RPMI8226 (cell line): ENCODE measurements around the gene ZNF644.
A peak's percentile ranks its signal among the peaks of the same experiment; 100 is the strongest.

Source experiments
- DNase-seq: peaks from one replicate; pipeline ENCODE4 v3.0.0-alpha.2; 2015

ZNF644 gene

DNA sequence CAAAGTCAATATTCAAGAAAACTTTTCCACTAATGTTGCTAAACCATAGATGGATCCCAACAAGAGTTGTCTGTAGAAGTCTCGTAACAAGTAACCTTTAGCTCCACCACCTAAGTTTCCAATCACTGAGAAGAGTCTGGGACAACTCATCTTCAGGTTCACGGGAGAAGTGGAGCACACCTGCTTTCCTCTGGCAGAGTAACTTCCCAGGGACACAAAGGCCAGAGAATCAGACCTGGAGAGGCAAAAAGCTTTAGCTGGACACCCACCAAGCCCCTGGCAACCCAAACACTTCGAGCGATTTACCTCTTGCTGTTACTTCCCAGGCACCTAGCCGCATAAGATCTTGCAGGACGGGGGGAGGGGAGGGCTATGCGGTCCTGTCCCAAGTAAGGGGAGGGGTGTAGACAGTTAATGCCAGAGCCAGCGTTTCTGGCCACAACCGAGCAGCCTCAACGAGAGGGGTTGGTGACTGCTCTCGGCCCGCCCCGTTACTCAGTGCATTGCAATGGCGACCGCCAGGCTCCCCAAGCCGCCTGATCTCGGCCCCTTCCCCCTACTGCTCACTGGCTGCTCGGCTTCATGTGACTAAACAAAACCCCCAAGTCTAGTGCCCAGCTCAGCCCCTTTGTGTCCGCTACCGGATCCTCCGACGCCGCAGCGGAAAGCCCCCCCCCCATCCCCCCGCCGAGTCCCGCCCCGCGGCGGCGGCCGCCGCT lies 709 bp downstream of the ZNF644 start:
- DNase-seq, result peak; percentile 77

GRCh38 chr1:91020486-91020885 lies 1.3 kb downstream of the ZNF644 start:
- DNase-seq, result no peak

- peak; percentile 16 for DNase-seq
Observed at GRCh38 chr1:91018006-91018405, 3.8 kb downstream of the ZNF644 start.

DNA sequence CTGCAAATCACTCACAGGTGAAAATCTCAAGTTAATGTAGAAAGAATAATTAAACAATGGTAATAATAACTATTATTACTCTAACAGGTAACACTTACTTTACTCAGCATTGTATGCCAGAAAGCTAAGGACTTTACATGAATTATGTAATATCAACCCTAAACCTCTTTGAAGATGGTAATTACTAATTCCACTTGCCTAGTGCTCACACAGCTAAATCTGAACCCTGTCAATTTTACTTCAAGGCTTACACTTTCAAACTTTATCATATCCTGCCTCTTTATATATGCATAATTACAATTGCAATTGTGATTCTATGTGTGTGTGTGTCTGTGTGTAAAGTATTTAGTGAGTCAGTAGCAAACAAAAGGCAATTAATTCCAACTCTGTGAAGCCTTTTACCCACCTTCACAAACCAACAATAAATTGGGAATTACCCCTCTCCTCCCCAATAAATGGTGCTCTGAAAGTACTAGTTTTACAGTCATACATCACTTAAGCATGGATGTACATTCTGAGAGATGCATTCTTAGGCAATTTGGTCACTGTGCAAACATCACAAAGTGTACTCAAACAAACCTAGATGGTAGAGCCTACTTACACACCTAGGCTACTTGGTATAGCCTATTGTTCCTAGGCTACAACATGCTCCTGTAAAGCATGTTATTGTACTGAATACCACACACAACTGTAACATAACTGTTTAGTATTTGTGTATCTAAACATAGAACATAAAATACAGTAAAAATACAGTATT lies 5.9 kb downstream of the ZNF644 start:
- DNase-seq, result no peak

GRCh38 chr1:91015358-91015780 lies 6.5 kb downstream of the ZNF644 start:
- DNase-seq, result no peak

GRCh38 chr1:91014475-91014874 lies 7.4 kb downstream of the ZNF644 start:
- no peak for DNase-seq

DNA sequence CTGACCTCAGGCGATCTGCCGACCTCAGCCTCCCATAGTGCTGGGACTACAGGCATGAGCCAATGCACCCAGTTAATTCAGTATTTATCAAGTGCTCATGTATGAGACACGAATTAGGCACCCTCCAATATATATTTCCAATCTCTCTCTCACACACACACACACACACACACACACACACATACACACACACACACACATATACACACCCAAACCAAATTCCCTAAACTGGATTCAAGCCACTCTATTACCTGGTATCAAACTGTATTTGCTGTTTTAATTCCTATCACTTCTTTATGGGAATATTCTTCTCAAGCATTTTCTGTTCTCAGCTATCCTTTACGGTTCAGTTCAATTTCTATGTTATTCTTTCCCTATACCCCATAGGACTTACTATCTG lies 8.5 kb downstream of the ZNF644 start:
- no peak for DNase-seq

- DNase-seq, result no peak
Observed at GRCh38 chr1:91012196-91012595, 9.6 kb downstream of the ZNF644 start.

DNA sequence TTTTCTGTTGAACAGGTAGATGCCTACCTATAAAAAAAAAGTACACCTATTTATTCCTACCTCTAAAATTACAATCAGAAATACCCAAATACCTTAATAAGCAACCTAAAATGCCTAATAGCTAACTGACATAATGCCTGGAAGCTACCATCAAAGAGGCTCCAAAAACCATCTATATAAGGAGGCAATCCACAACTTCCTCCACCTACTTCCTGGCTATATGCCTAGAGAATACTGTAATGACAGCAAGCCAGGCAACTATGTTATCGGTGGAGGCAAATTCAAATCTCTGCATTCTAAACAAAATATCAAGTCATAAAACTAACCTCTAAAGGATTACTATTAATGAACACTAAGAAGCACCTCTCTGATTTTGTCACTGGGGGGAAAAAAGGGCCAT lies 10.1 kb downstream of the ZNF644 start:
- DNase-seq, result no peak

DNA sequence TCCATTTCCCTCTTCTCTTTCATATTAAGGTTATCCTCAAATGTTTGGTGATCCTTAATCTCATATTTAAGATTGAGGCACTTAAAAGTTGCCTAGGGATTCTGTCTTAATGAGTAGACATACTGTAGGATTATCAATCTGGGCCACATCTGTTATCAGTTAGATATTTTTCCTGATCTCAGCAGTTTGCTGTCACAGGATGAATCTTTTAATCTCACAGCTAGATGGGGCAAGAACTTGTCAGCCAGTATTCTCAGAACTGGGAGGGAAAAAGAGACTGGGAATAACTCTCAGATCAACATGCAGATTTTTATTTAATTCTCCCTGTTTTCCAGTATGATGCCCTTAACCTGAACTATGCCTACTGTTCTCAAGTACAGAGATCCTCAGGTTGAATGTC lies 14.0 kb downstream of the ZNF644 start:
- DNase-seq, result no peak

DNA sequence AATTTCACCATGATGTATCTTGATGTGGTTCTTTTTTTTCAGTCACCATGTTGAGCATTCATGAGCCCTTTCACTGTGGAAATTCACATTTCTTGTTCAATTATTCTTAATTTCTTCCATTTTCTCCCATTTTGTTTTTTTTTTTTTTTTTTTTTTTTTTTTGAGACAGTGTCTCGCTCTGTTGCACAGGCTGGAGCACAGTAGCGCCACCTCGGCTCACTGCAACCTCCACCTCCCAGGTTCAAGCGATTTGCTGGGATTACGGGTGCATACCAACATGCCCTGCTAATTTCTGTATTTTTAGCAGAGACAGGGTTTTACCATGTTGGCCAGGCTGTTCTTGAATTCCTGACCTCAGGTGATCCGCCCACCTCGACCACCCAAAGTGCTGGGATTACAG lies 14.7 kb downstream of the ZNF644 start:
- DNase-seq, result no peak

- no peak for DNase-seq
Observed at GRCh38 chr1:91006113-91006908, 15.5 kb downstream of the ZNF644 start.

GRCh38 chr1:91005285-91005684 lies 16.6 kb downstream of the ZNF644 start:
- no peak for DNase-seq

GRCh38 chr1:91004145-91004544 lies 17.7 kb downstream of the ZNF644 start:
- no peak for DNase-seq

DNA sequence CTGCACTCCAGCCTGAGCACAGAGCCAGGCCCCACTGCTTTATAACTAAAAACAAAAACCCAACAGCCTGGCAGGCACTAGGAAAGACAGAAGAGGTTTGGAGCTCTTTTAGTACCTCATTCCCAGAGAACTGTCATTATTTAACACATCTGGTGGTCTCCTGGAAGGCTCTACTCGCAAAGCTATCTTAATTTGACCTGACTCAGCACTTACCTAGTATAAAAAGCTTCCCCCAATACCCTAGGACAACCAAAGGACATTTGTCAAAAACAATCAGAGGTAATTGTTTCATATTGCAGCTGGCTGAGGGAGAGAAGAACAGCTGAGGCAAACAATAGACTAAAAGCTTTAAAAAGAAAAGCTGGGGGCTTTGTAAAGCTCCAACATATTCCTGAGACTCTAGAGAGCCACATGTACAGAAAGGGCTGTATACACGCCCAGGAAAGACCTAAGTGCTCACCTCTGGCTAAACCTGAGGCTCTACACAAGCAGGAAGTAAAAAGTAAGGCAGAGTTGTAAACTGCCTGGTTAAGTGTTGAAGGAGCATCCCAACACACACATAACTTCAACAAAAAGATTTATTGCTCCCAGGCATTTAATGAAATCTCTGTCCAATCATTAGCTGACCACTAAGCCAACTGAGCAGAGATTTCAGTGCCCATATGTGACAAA lies 25.0 kb downstream of the ZNF644 start:
- no peak for DNase-seq

DNA sequence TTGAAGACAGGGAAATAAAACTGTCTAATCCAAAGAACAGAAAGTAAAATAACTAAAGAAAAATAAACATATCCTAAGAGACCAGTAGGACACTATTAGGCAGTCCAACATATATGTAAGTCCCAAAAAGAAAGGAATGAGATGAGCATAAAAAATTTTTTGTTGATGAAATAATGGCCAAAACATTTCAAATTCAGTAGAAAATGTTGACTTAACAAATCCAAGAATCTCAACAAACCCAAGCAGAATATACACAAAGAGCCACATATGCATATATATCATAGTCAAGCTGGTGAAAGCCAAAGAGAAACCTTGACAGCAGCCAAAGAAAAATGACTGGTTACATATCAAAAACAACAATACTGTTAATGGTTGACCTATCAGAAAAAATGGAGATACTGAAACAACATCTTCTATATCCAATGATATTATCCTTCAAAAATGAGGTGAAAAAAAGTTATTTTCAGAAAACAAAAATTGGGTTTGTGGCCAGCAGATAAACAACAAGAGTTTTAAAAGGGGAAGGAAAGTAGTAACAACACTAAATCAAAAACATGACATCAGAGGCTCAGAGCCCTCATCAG lies 26.4 kb downstream of the ZNF644 start:
- no peak for DNase-seq

DNA sequence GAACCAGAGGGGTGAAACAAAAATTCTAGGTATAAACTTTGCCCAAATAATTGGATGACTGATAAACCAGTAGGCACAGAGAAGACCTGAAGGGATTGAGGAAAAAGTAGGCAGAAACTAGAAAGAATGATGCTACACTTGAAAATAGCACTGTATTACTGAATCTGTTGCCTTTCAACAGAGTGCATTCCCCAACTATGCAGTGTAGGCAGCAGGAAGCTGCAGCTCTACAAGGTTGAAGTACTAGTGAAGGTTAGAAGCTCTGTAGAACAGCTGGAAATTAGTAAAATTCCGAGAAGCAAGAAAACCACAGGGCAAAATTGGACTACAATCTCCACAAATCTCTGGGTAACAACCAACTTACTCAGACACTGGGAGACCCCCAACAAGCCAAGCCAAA lies 27.4 kb downstream of the ZNF644 start:
- DNase-seq, result no peak

- no peak for DNase-seq
Observed at GRCh38 chr1:90993245-90993644, 28.6 kb downstream of the ZNF644 start.

- DNase-seq, result no peak
Observed at GRCh38 chr1:90990779-90991178, 31.1 kb downstream of the ZNF644 start.

GRCh38 chr1:90989990-90990389 lies 31.8 kb downstream of the ZNF644 start:
- DNase-seq, result peak; percentile 21

- DNase-seq, result no peak
Observed at GRCh38 chr1:90989302-90989701, 32.5 kb downstream of the ZNF644 start.

GRCh38 chr1:90987841-90988240 lies 34.0 kb downstream of the ZNF644 start:
- DNase-seq, result no peak

DNA sequence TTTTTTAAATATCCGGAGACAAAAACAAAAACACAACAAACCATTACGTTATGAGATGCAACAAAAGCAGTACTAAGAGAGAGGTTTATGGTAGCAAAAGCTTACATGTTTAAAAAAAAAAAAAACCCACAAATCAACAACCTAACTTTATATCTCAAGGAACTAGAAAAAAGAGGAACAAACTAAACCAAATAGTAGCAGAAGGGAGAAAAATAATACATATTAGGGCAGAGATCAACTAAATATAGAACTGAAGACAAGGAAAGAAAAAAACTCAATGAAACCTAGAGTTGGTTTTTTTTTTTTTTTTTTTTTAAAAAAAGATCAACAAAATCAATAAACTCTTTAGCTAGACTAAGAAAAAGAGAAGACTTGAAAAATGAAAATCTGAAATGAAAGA lies 34.9 kb downstream of the ZNF644 start:
- no peak for DNase-seq
